ENCODE measurements around the gene VPS4A. TPM values are rescaled to one million over a fixed set of nuclear protein-coding genes. Genes with fewer than 3 reads are reported as not detected.

VPS4A gene
- total RNA-seq, result 10 to 100 TPM; 29.8 to 30.7 TPM

- Histone ChIP-seq H3K4me1 (peaks cover 40% of the 10 kb centered on the region), H3K9me3 (no peaks in the 10 kb centered on the region), H3K4me3 (peak within 1 kb of the TSS; percentile 14 to 45), H3K36me3 (replicated peaks in 1 of 2; ENCODE audit: insufficient read depth in 1 of 2, low read depth in 2 of 2) (peaks cover 0 to 1% of the 10 kb centered on the region in 2 donors), H3K27me3 (no peaks in the 10 kb centered on the region), H3K27ac (peak within 1 kb of the TSS; percentile 82 to 93 (median 89))
- intact Hi-C loops (cut with DNase I), result no loop called here
- peak; percentile 81 to 99 (median 98) for TF ChIP-seq CTCF (IDR thresholded peaks at IDR 0.05)
- TF ChIP-seq POLR2A (IDR thresholded peaks at IDR 0.05), result peak; percentile 44 to 89 (median 63)
- WGBS, 2 donors, result 7 to 27% methylated on average over 21 to 65 of the region's 70 CpGs
- peak; percentile 97 for ATAC-seq
- DNase-seq, result peak; percentile 97 to 98 (median 98)
Observed at GRCh38 chr16:69310653-69311532, at the start of gene VPS4A. Gene VPS4A, plus strand, starts transcription at chr16:69311350. Its CDS starts 162 bp downstream, at chr16:69311512.

GRCh38 chr16:69266334-69267063, 44.7 kb upstream of the VPS4A start:
- no peaks in the 10 kb centered on the region for H3K36me3 ChIP-seq (replicated peaks in 1 of 2; ENCODE audit: insufficient read depth in 1 of 2, low read depth in 2 of 2)
- TF ChIP-seq POLR2A (IDR thresholded peaks at IDR 0.05) (no peak), CTCF (IDR thresholded peaks at IDR 0.05) (no peak)
- ATAC-seq (no peak), DNase-seq (no peak)
- H3K4me3 ChIP-seq, result no peak overlapping the region
- intact Hi-C loops (cut with DNase I), result no loop called here
- H3K9me3 ChIP-seq, result no peaks in the 10 kb centered on the region
- 51 to 70% methylated on average over 4 of the region's 4 CpGs for WGBS, 2 donors
- peaks cover 4% of the 10 kb centered on the region for H3K4me1 ChIP-seq
- H3K27ac ChIP-seq, result no peak overlapping the region
- H3K27me3 ChIP-seq, result no peaks in the 10 kb centered on the region

- TF ChIP-seq CTCF (IDR thresholded peaks at IDR 0.05) (no peak), POLR2A (IDR thresholded peaks at IDR 0.05) (no peak)
- no peak overlapping the region for H3K4me3 ChIP-seq
- H3K27ac ChIP-seq, result no peak overlapping the region
- intact Hi-C loops (cut with DNase I), result no loop called here
- no peaks in the 10 kb centered on the region for H3K4me1 ChIP-seq
- no peaks in the 10 kb centered on the region for H3K27me3 ChIP-seq
- no peak for DNase-seq
- H3K36me3 ChIP-seq (replicated peaks in 1 of 2; ENCODE audit: insufficient read depth in 1 of 2, low read depth in 2 of 2), result no peaks in the 10 kb centered on the region
- 75 to 82% methylated on average over 4 of the region's 4 CpGs for WGBS, 2 donors
- no peak for ATAC-seq
- H3K9me3 ChIP-seq, result no peaks in the 10 kb centered on the region
Observed at GRCh38 chr16:69267633-69268032, 43.5 kb upstream of the VPS4A start.

GRCh38 chr16:69270395-69270794, 40.8 kb upstream of the VPS4A start:
- 79 to 82% methylated on average over 3 of the region's 3 CpGs for WGBS, 2 donors
- no peak for ATAC-seq
- intact Hi-C loops (cut with DNase I), result no loop called here

More at GRCh38 chr16:69270395-69270794, 40.8 kb upstream of the VPS4A start:
- Histone ChIP-seq H3K9me3 (no peaks in the 10 kb centered on the region), H3K27ac (no peak overlapping the region), H3K4me1 (no peaks in the 10 kb centered on the region), H3K27me3 (no peaks in the 10 kb centered on the region), H3K36me3 (replicated peaks in 1 of 2; ENCODE audit: insufficient read depth in 1 of 2, low read depth in 2 of 2) (no peaks in the 10 kb centered on the region), H3K4me3 (no peak overlapping the region)
- DNase-seq, result no peak
- no peak for TF ChIP-seq POLR2A (IDR thresholded peaks at IDR 0.05)
- no peak for TF ChIP-seq CTCF (IDR thresholded peaks at IDR 0.05)

Data from body of pancreas (tissue), 4 donors.